Measurements from ENCODE around the gene ELL3.
"Not testable (repeated sequence)": the region's sequence is repeated elsewhere in the genome, so short reads cannot be mapped to it uniquely, and the experiment has no call there.

The ELL3 gene

GRCh38 chr15:43808435-43808950 is 31.7 kb upstream of the ELL3 start:
- TF ChIP-seq CTCF (IDR thresholded peaks at IDR 0.05; ENCODE audit: insufficient read depth, low read depth, low read length, missing control alignments), result no peak
- DNase-seq (ENCODE audit: low read depth), result no peak
- no peak overlapping the region for H3K4me3 ChIP-seq (ENCODE audit: low read length)

- not testable (repeated sequence) for DNase-seq (ENCODE audit: low read depth); H3K4me3 ChIP-seq (ENCODE audit: low read length)
These were observed 25.9 kb upstream of the ELL3 start for GRCh38 chr15:43802676-43803075.

- H3K4me3 ChIP-seq (ENCODE audit: low read length), result peak within 1 kb of the TSS; percentile 99
- no peak for TF ChIP-seq CTCF (IDR thresholded peaks at IDR 0.05; ENCODE audit: insufficient read depth, low read depth, low read length, missing control alignments)
- DNase-seq (ENCODE audit: low read depth), result peak; percentile 91
These were observed 23.7 kb upstream of the ELL3 start, which contains the start of gene HYPK for GRCh38 chr15:43800286-43801141. Gene HYPK (plus strand): TSS chr15:43800599. CDS start chr15:43800623, 24 bp downstream.

GRCh38 chr15:43799945-43800285 is 23.1 kb upstream of the ELL3 start, which contains the start of gene SERINC4:
Gene SERINC4 (minus strand): TSS chr15:43800220. CDS start chr15:43799986, 234 bp downstream.
- DNase-seq (ENCODE audit: low read depth), result no peak
- no peak for TF ChIP-seq CTCF (IDR thresholded peaks at IDR 0.05; ENCODE audit: insufficient read depth, low read depth, low read length, missing control alignments)
- H3K4me3 ChIP-seq (ENCODE audit: low read length), result peak within 1 kb of the TSS; percentile 99

GRCh38 chr15:43799209-43799944 is 22.6 kb upstream of the ELL3 start:
- H3K4me3 ChIP-seq (ENCODE audit: low read length), result no peak overlapping the region
- TF ChIP-seq CTCF (IDR thresholded peaks at IDR 0.05; ENCODE audit: insufficient read depth, low read depth, low read length, missing control alignments), result peak; percentile 4
- DNase-seq (ENCODE audit: low read depth), result no peak

GRCh38 chr15:43796566-43796965 is 19.8 kb upstream of the ELL3 start:
- H3K4me3 ChIP-seq (ENCODE audit: low read length), result no peak overlapping the region
- no peak for DNase-seq (ENCODE audit: low read depth)
- TF ChIP-seq CTCF (IDR thresholded peaks at IDR 0.05; ENCODE audit: insufficient read depth, low read depth, low read length, missing control alignments), result no peak

- TF ChIP-seq CTCF (IDR thresholded peaks at IDR 0.05; ENCODE audit: insufficient read depth, low read depth, low read length, missing control alignments), result no peak
- no peak for DNase-seq (ENCODE audit: low read depth)
- no peak overlapping the region for H3K4me3 ChIP-seq (ENCODE audit: low read length)
These were observed 19.2 kb upstream of the ELL3 start for GRCh38 chr15:43795997-43796396.
